Measurements from ENCODE around the gene ADSL.
A peak's percentile ranks its signal among the peaks of the same experiment; 100 is the strongest.
"Not testable (repeated sequence)": the region's sequence is repeated elsewhere in the genome, so short reads cannot be mapped to it uniquely, and the experiment has no call there.

The ADSL gene

GRCh38 chr22:40346185-40347118, at the start of gene ADSL:
Gene ADSL, plus strand, starts transcription at chr22:40346500. Its CDS starts 59 bp downstream, at chr22:40346559.
- peak; percentile 81 for DNase-seq

GRCh38 chr22:40300316-40300715, 46.0 kb upstream of the ADSL start:
- no peak for DNase-seq

GRCh38 chr22:40300884-40301672, 45.2 kb upstream of the ADSL start:
- DNase-seq: no peak

- DNase-seq: no peak
Measured at GRCh38 chr22:40302149-40302548, 44.2 kb upstream of the ADSL start.

GRCh38 chr22:40305625-40306024, 40.7 kb upstream of the ADSL start:
- no peak for DNase-seq

- DNase-seq: no peak
Measured at GRCh38 chr22:40308999-40309573, 37.2 kb upstream of the ADSL start.

GRCh38 chr22:40309631-40310030, 36.7 kb upstream of the ADSL start:
- DNase-seq: no peak

GRCh38 chr22:40310081-40310767, 36.1 kb upstream of the ADSL start:
- peak; percentile 92 for DNase-seq

GRCh38 chr22:40310768-40311120, 35.6 kb upstream of the ADSL start:
- no peak for DNase-seq

- not testable (repeated sequence) for DNase-seq
Measured at GRCh38 chr22:40311646-40312045, 34.7 kb upstream of the ADSL start.

- no peak for DNase-seq
Measured at GRCh38 chr22:40312050-40312449, 34.2 kb upstream of the ADSL start.

GRCh38 chr22:40313007-40313406, 33.3 kb upstream of the ADSL start:
- no peak for DNase-seq

- DNase-seq: no peak
Measured at GRCh38 chr22:40314041-40314440, 32.3 kb upstream of the ADSL start.

- no peak for DNase-seq
Measured at GRCh38 chr22:40320687-40321086, 25.6 kb upstream of the ADSL start.

GRCh38 chr22:40322021-40322420, 24.3 kb upstream of the ADSL start:
- DNase-seq: no peak

- DNase-seq: no peak
Measured at GRCh38 chr22:40322818-40323447, 23.4 kb upstream of the ADSL start.

- no peak for DNase-seq
Measured at GRCh38 chr22:40323681-40324171, 22.6 kb upstream of the ADSL start.

GRCh38 chr22:40324468-40325305, 21.6 kb upstream of the ADSL start:
- no peak for DNase-seq

GRCh38 chr22:40325315-40325714, 21.0 kb upstream of the ADSL start:
- DNase-seq: no peak

GRCh38 chr22:40326905-40327735, 19.2 kb upstream of the ADSL start:
- DNase-seq: peak; percentile 25
